ENCODE data around the gene CTNNA2.

Gene CTNNA2

DNA sequence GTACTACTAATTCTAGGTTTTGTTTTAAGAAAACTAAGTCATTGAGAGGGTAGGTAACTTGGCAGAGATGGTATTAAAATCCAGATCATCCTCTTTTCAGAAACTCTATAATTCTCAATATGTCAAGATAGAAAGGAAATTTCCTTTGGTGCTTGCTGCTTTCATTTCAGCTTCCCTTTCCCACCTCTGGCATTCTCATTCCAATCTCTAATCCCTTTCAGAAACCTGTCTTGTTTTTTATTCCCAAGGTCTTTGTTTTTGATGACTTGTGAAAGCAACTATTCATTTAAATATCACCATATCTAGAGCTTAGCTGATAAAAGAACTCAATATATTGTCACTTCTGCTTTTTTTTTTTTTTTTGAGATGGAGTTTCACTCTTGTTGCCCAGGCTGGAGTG lies 1034.5 kb downstream of the CTNNA2 start:
- Histone ChIP-seq H3K27me3 (ENCODE audit: insufficient read depth, low read length) (no peaks in the 10 kb centered on the region), H3K79me1 (ENCODE audit: low read length) (no peaks in the 10 kb centered on the region), H3K14ac (ENCODE audit: low read length) (no peak overlapping the region), H3K4me2 (ENCODE audit: low read length) (no peak overlapping the region), H3K23ac (ENCODE audit: low read length) (no peak overlapping the region), H3K9ac (ENCODE audit: low read length) (no peak overlapping the region), H4K91ac (ENCODE audit: low read depth, low read length) (no peak overlapping the region), H4K12ac (ENCODE audit: low read depth, low read length) (no peak overlapping the region), H2BK12ac (ENCODE audit: low read length) (no peak overlapping the region), H3K27ac (ENCODE audit: low read depth, low read length) (no peak overlapping the region), H2AFZ (ENCODE audit: insufficient read depth, low read length, poor library complexity) (no peak overlapping the region), H3K18ac (ENCODE audit: low read length) (no peak overlapping the region), H3K79me2 (ENCODE audit: control insufficient read depth, insufficient read depth, low read length, poor library complexity) (no peaks in the 10 kb centered on the region), H3K4me1 (ENCODE audit: control insufficient read depth in 1 of 2, insufficient read depth in 2 of 2, low read length in 2 of 2) (no peaks in the 10 kb centered on the region), H3K9me3 (ENCODE audit: insufficient read depth, low read depth, low read length) (no peaks in the 10 kb centered on the region), H2BK120ac (ENCODE audit: insufficient read depth, low read length, poor library complexity) (no peak overlapping the region), H4K8ac (ENCODE audit: low read depth, low read length) (no peak overlapping the region), H3K36me3 (ENCODE audit: control insufficient read depth in 1 of 2, insufficient read depth in 2 of 2, low read length in 2 of 2) (no peaks in the 10 kb centered on the region), H3K4me3 (ENCODE audit: low read depth, low read length) (no peak overlapping the region), H3K4ac (ENCODE audit: low read depth, low read length) (no peak overlapping the region), H2BK5ac (ENCODE audit: low read depth, low read length, poor library complexity) (no peak overlapping the region), H2AK5ac (ENCODE audit: low read length) (no peak overlapping the region)
- no peak for DNase-seq

GRCh38 chr2:80548469-80548868 lies 1035.6 kb downstream of the CTNNA2 start:
- H3K79me1 ChIP-seq (ENCODE audit: low read length): no peaks in the 10 kb centered on the region
- no CpG with 5 or more reads among the region's 5 CpGs for WGBS (ENCODE audit: extremely low coverage, insufficient coverage, insufficient read length)
- no peaks in the 10 kb centered on the region for H3K4me1 ChIP-seq (ENCODE audit: control insufficient read depth in 1 of 2, insufficient read depth in 2 of 2, low read length in 2 of 2)
- no peak for DNase-seq
- no peak overlapping the region for H4K12ac ChIP-seq (ENCODE audit: low read depth, low read length)
- no peak overlapping the region for H3K4me3 ChIP-seq (ENCODE audit: low read depth, low read length)
- H3K14ac ChIP-seq (ENCODE audit: low read length): no peak overlapping the region
- H3K27ac ChIP-seq (ENCODE audit: low read depth, low read length): no peak overlapping the region
- no peak overlapping the region for H3K4me2 ChIP-seq (ENCODE audit: low read length)
- no peak overlapping the region for H3K23ac ChIP-seq (ENCODE audit: low read length)
- H3K27me3 ChIP-seq (ENCODE audit: insufficient read depth, low read length): no peaks in the 10 kb centered on the region
- H4K8ac ChIP-seq (ENCODE audit: low read depth, low read length): no peak overlapping the region
- no peak overlapping the region for H3K18ac ChIP-seq (ENCODE audit: low read length)
- H3K4ac ChIP-seq (ENCODE audit: low read depth, low read length): no peak overlapping the region
- no peak overlapping the region for H2BK12ac ChIP-seq (ENCODE audit: low read length)
- no peaks in the 10 kb centered on the region for H3K36me3 ChIP-seq (ENCODE audit: control insufficient read depth in 1 of 2, insufficient read depth in 2 of 2, low read length in 2 of 2)
- H2BK5ac ChIP-seq (ENCODE audit: low read depth, low read length, poor library complexity): no peak overlapping the region
- no peak overlapping the region for H3K9ac ChIP-seq (ENCODE audit: low read length)
- H2AK5ac ChIP-seq (ENCODE audit: low read length): no peak overlapping the region
- H2AFZ ChIP-seq (ENCODE audit: insufficient read depth, low read length, poor library complexity): no peak overlapping the region
- H4K91ac ChIP-seq (ENCODE audit: low read depth, low read length): no peak overlapping the region
- H3K79me2 ChIP-seq (ENCODE audit: control insufficient read depth, insufficient read depth, low read length, poor library complexity): no peaks in the 10 kb centered on the region
- no peaks in the 10 kb centered on the region for H3K9me3 ChIP-seq (ENCODE audit: insufficient read depth, low read depth, low read length)
- H2BK120ac ChIP-seq (ENCODE audit: insufficient read depth, low read length, poor library complexity): no peak overlapping the region

- no peak overlapping the region for H3K4me2 ChIP-seq (ENCODE audit: low read length)
- H3K27ac ChIP-seq (ENCODE audit: low read depth, low read length): no peak overlapping the region
- no peaks in the 10 kb centered on the region for H3K9me3 ChIP-seq (ENCODE audit: insufficient read depth, low read depth, low read length)
- H3K18ac ChIP-seq (ENCODE audit: low read length): no peak overlapping the region
- H3K4me3 ChIP-seq (ENCODE audit: low read depth, low read length): no peak overlapping the region
- no peak overlapping the region for H2AK5ac ChIP-seq (ENCODE audit: low read length)
- no peak overlapping the region for H4K12ac ChIP-seq (ENCODE audit: low read depth, low read length)
- no peak overlapping the region for H2AFZ ChIP-seq (ENCODE audit: insufficient read depth, low read length, poor library complexity)
- no peaks in the 10 kb centered on the region for H3K79me1 ChIP-seq (ENCODE audit: low read length)
- no peak overlapping the region for H4K8ac ChIP-seq (ENCODE audit: low read depth, low read length)
- H3K27me3 ChIP-seq (ENCODE audit: insufficient read depth, low read length): no peaks in the 10 kb centered on the region
- no peak for DNase-seq
- H3K4ac ChIP-seq (ENCODE audit: low read depth, low read length): no peak overlapping the region
- H2BK12ac ChIP-seq (ENCODE audit: low read length): no peak overlapping the region
- no peak overlapping the region for H3K23ac ChIP-seq (ENCODE audit: low read length)
- no peak overlapping the region for H2BK120ac ChIP-seq (ENCODE audit: insufficient read depth, low read length, poor library complexity)
- no peak overlapping the region for H4K91ac ChIP-seq (ENCODE audit: low read depth, low read length)
- H3K14ac ChIP-seq (ENCODE audit: low read length): no peak overlapping the region
- no peaks in the 10 kb centered on the region for H3K36me3 ChIP-seq (ENCODE audit: control insufficient read depth in 1 of 2, insufficient read depth in 2 of 2, low read length in 2 of 2)
- no peak overlapping the region for H3K9ac ChIP-seq (ENCODE audit: low read length)
- no peaks in the 10 kb centered on the region for H3K79me2 ChIP-seq (ENCODE audit: control insufficient read depth, insufficient read depth, low read length, poor library complexity)
- whole genome bisulfite sequencing (ENCODE audit: extremely low coverage, insufficient coverage, insufficient read length): no CpG with 5 or more reads among the region's 3 CpGs
- H2BK5ac ChIP-seq (ENCODE audit: low read depth, low read length, poor library complexity): no peak overlapping the region
- no peaks in the 10 kb centered on the region for H3K4me1 ChIP-seq (ENCODE audit: control insufficient read depth in 1 of 2, insufficient read depth in 2 of 2, low read length in 2 of 2)
These were observed 1037.0 kb downstream of the CTNNA2 start for GRCh38 chr2:80549901-80550300.

DNA sequence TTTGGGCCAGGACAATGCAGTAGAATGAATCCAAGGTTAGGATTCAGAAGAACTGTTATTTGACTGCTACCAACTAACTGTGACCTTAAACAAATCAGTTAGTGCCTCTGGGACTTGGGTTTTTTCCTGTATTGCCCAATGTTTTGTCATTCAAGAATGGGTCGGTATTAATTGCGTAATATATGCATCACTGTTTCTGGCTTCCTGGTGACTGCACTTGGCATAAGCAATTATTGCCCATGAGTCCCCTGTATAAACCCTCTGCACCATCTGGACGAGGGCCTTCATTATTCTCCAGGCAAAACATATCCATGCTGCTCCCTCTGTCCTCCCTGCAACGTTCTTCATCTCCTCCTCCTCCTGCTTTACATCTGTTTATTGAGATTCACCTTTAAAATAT lies 1047.5 kb downstream of the CTNNA2 start:
- Histone ChIP-seq H3K4ac (ENCODE audit: low read depth, low read length) (no peak overlapping the region), H2AFZ (ENCODE audit: insufficient read depth, low read length, poor library complexity) (no peak overlapping the region), H3K27me3 (ENCODE audit: insufficient read depth, low read length) (no peaks in the 10 kb centered on the region), H4K91ac (ENCODE audit: low read depth, low read length) (no peak overlapping the region), H4K8ac (ENCODE audit: low read depth, low read length) (no peak overlapping the region), H3K23ac (ENCODE audit: low read length) (no peak overlapping the region), H3K4me1 (ENCODE audit: control insufficient read depth in 1 of 2, insufficient read depth in 2 of 2, low read length in 2 of 2) (no peaks in the 10 kb centered on the region), H2AK5ac (ENCODE audit: low read length) (no peak overlapping the region), H3K9me3 (ENCODE audit: insufficient read depth, low read depth, low read length) (no peaks in the 10 kb centered on the region), H3K79me1 (ENCODE audit: low read length) (no peaks in the 10 kb centered on the region), H3K14ac (ENCODE audit: low read length) (no peak overlapping the region), H3K9ac (ENCODE audit: low read length) (no peak overlapping the region), H2BK120ac (ENCODE audit: insufficient read depth, low read length, poor library complexity) (no peak overlapping the region), H2BK5ac (ENCODE audit: low read depth, low read length, poor library complexity) (no peak overlapping the region), H2BK12ac (ENCODE audit: low read length) (no peak overlapping the region), H3K27ac (ENCODE audit: low read depth, low read length) (no peak overlapping the region), H3K36me3 (ENCODE audit: control insufficient read depth in 1 of 2, insufficient read depth in 2 of 2, low read length in 2 of 2) (no peaks in the 10 kb centered on the region), H3K4me3 (ENCODE audit: low read depth, low read length) (no peak overlapping the region), H3K79me2 (ENCODE audit: control insufficient read depth, insufficient read depth, low read length, poor library complexity) (no peaks in the 10 kb centered on the region), H3K4me2 (ENCODE audit: low read length) (no peak overlapping the region), H4K12ac (ENCODE audit: low read depth, low read length) (no peak overlapping the region), H3K18ac (ENCODE audit: low read length) (no peak overlapping the region)
- peak in 1 of 2 donors; percentile 1 for DNase-seq
- no CpG with 5 or more reads among the region's 4 CpGs for WGBS (ENCODE audit: extremely low coverage, insufficient coverage, insufficient read length)
